Raji (cell line): ENCODE measurements around the gene CCDC150.

Experiments used
- POLR2A ChIP-seq: IDR thresholded peaks from 2 replicates; pipeline ENCODE4 v1.6.1; 2011; ENCODE audit warnings: low read depth, low read length, control low read depth; ENCODE audit not compliant: insufficient read depth

CCDC150 gene

DNA sequence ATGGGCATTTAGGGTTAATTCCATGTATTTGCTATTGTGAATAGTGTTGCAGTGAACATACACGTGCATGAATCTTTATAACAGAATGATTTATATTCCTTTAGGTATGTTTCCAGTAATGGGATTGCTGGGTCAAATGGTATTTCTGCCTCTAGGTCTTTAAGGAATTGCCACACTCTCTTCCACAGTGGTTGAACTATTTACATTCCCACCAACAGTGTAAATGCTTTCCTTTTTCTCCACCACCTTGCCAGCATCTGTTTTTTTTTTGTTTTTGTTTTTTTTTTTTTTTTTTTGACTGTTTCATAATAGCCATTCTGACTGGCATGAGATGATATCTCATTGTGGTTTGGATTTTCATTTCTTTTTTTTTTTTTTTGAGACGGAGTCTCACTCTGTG lies 97.5 kb downstream of the CCDC150 start:
- no peak for TF ChIP-seq POLR2A

- no peak for TF ChIP-seq POLR2A
Measured at GRCh38 chr2:196739031-196739430, 99.5 kb downstream of the CCDC150 start.

GRCh38 chr2:196742216-196742615 lies 102.7 kb downstream of the CCDC150 start:
- TF ChIP-seq POLR2A = no peak

GRCh38 chr2:196742685-196743084 lies 103.2 kb downstream of the CCDC150 start:
- no peak for TF ChIP-seq POLR2A

DNA sequence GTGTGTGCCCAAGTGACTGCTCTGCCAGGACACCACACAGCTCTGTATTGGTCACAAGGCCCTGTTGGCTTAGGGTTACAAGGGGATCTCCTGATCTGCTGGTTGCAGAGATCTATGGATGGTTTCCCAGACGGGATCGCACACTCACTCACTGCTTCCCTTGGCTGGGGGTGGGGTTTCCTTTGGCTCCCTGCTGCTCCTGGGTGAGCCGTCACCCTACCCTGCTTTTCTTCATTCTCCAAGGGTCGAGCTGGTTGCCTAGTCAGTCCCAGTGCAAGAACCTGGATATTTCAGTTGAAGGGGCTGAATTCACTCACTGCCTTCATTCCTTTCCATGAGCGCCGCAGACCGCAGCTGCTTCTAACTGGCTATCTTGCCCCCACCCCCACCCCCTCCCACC lies 103.7 kb downstream of the CCDC150 start:
- TF ChIP-seq POLR2A = no peak

DNA sequence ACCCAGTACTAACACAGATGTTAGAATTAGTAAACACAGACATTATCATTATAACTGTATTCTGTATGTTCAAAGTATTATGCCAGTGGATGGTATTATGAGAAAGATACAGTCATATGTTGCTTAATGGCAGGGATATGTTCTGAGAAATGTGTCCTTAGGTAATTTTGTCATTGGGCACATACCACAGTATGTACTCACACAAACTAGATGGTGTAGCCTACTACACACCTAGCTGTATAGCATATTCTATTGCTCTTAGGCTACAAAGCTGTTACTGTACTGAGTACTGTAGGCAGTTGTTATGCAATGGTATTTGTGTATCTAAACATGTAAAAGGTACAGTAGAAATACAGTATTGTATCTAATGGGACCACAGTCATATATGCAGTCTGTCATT lies 106.2 kb downstream of the CCDC150 start:
- TF ChIP-seq POLR2A = no peak

- no peak for TF ChIP-seq POLR2A
Measured at GRCh38 chr2:196747400-196747799, 107.9 kb downstream of the CCDC150 start.

DNA sequence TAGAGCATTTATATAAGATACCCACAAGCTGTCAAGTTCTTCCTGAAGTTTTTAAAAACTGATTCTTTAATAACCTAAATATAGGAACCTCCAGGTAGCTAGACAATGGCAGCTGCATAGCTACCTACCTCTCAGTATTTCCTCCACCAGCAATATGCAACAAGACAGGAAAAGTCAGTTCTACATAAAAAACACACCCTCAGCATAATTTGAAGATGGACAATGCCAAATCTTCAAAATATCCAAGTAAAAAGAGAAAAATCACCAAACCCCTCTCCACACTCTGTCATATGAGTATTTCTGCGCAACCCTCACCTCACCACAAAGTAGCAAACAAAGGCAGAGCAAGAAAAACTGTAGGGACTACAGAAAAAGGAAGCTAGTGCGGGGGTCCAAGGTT lies 108.6 kb downstream of the CCDC150 start:
- no peak for TF ChIP-seq POLR2A

DNA sequence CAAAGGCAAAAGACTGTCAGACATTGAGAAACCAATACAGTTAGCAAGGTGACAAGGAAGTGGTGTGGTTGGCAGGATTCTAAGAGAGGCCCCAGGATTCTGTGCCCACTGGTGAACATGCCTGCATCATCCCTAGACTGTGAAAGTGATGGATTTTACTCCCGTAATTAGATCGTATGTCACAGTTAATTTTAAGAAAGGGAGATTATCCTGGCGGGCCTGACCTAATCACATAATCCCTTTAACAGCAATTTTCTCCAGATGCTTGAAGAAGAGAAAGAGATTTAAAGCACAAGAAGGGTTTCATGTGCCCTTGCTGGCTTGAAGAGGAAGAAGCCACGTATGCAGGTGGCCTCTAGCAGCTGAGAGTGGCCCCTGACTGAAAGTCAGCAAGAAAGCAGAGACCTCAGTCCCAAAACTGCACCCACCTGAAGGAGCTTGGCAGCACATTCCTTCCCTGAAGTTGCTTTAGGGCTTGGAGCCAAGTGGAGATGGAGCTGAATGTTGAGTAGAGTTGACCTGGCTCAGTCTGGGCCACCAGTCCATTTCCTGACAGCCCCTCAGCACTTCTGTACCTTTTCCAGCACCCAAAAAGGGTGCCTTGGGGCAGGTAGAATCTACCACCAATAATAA lies 110.9 kb downstream of the CCDC150 start:
- no peak for TF ChIP-seq POLR2A

GRCh38 chr2:196750977-196751631 lies 111.6 kb downstream of the CCDC150 start:
- no peak for TF ChIP-seq POLR2A

- TF ChIP-seq POLR2A = no peak
Measured at GRCh38 chr2:196758474-196759377, 119.2 kb downstream of the CCDC150 start.

GRCh38 chr2:196759378-196759706 lies 119.8 kb downstream of the CCDC150 start:
- no peak for TF ChIP-seq POLR2A

DNA sequence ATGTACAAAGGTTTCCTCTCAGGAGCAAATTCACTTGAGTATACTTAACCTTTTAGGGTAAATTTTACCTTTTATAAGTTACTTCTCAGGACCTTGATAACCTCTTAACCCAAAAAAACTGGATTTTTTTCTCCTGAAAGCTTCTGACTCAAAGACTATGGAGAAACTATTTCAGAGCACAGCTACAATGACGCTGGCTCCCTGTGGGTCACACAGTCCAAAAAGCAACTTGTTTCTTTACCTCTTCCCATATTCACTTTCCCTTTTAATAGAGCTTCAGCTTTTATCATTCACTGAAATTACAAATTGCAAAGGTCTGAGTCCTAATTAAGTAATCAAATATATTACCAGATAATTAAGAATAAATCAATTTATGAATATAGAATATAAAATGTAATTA lies 127.6 kb downstream of the CCDC150 start:
- TF ChIP-seq POLR2A = no peak
